ENCODE results near the gene KDM8.

KDM8 gene

DNA sequence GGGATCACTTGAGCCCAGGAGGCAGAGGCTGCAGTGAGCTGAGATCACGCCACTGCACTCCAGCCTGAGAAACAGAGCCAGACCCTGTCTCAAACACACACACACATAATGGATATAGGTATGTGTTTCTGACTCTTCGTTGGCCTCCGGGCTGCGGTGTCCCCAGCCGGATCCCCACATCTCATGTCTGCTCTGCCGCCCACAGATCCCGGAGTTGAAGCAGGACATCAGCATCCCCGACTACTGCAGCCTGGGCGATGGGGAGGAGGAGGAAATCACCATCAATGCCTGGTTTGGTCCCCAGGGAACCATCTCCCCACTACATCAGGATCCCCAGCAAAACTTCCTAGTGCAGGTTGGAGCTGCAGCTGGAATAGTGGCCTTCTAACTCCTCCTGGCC, 15.4 kb downstream of the KDM8 start:
- DNase-seq: no peak

DNA sequence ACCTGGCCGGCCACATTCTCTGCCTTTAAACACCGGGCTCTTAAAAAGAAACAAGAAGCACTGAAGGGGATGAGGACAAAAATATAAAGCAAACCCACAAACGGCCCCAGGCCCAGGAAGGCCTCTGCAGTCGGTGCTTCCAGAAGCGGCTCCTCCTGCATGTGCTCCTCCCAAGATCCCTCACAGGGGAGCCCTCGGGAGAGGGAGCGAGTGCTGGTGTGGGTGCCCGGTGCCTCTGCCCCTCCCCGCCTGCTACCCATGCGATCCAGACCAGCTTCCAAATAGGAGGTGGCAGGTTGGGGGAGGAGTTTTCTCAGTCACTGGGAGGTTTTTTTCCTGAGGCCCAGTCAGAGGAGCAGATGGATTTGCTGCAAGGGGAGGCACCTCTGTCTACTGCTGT, 15.8 kb downstream of the KDM8 start:
- no peak for DNase-seq

DNA sequence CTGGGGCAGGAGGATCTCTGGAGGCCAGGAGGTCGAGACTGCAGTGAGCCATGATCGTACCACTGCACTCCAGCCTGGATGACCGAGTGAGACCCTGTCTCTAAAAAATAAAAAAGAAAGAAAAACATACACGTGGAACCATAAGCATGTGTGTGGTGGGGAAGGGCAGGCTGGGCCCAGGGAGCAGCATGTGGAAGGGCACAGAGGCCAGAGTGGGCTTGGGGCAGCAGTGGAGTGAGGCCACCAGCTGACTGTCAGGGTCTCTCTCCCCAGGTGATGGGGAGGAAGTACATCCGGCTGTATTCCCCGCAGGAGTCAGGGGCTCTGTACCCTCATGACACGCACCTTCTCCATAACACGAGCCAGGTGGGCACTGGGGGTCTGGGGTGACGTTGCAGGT, 16.8 kb downstream of the KDM8 start:
- no peak for DNase-seq

DNA sequence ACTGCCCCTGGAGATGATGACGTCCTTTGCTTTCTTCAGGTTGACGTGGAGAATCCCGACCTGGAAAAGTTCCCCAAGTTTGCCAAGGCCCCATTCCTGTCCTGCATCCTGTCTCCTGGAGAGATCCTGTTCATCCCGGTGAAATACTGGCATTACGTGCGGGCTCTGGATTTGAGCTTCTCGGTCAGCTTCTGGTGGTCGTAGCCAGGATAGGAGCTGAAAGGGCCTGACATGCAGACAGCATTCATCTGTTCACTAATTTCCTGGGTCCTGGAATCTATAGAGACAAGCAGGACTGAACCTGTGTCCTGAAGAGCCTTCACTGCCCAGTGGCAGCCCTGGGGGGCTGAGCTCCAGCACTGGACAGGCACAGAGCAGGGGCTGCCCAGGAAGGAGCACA, 17.2 kb downstream of the KDM8 start:
- DNase-seq: no peak

DNA sequence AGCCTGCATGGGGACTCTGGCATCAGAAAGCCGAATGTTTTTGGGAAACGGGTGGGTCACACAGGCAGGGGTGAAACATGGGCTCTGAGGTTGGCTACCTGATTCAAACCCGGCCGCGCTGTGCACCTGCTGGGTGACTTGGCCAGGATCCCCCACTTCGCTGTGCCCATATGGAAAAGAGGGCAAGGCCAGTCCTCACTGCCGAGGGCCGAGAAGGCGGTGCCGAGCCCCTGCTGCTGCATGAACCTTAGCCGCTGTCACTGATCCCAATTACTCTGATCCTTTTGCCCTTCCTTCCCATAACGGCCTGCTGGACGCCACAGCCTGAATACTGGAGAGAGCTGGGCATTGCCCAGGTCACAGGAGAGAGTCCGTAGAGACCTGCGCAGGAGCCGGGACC, 17.7 kb downstream of the KDM8 start:
- no peak for DNase-seq

DNA sequence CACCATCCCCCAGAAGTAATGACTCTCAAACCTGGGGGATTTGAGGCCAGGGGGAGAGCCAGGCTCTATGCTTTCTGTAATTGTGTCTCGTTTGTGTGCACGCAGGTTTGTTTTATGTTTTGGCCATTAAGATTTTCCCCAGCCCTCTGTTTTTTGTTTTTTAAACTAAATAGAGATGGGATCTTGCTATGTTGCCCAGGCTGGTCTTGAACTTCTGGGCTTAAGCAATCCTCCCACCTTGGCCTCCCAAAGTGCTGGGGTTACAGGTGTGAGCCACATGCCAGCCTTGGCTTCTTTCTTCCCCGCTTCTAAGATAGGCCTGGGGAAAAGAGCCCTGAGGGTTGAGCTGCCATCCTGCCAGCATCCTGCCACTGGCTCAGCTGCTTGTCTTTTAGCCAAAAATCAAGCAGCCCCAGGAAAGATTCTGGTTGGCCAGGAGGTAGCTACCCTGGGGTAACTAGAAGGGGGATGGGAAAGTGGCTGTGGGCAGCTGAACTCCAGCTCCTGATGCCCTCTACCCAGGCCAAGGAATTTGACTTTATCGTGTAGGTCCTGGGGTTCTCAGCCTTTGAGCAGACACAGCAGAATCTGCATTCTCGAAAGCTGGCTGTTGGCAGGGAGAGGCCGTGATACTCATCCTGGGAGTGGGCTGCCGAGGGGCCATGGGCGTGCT, 18.4 kb downstream of the KDM8 start:
- no peak for DNase-seq

DNA sequence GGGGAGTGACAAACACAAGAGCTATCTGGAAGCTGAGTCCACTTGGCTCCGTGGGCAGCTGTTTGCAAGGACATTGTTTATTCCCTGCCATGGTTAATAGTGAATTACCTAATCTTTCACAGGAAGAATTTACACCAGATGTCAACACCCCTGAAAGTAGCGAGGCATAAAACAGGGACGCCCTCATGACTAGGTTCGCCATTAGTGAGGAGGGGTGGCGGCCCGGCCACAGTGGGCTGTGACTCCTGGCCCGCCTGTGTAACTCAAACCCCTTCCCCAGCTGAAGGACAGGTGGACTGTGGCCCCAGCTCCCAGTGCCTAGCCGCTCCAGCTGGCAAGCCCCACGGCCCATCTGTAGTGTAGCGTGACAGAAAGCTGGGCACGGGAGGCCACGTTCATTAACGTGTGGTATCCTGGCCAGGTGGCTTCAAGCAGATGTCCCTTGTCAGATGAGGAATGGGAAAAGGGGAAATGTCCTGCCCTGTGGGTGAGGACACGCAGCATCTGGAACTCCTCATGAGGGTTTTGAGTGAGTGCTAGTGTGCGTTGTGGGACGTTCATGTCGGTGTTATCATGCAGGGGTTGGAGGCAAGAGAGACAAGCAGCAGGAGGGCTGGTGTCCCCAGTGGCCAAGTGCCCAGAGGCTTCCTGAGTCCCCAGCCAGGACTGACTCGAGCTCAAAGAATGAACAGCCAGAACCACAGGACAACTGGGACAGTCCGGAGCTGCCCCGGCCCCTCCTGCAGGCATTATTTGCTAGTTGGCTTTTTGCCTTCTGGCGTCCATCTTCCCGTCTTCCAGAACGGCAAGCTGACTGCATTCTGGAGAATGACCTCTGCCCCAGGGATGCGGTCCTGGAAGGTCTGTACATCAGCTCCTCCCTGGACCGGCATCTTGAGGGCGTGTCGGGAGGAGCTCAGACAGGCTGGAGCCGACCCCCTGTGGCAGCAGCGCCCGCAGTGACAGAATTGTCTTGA, 19.2 kb downstream of the KDM8 start:
- DNase-seq: no peak

DNA sequence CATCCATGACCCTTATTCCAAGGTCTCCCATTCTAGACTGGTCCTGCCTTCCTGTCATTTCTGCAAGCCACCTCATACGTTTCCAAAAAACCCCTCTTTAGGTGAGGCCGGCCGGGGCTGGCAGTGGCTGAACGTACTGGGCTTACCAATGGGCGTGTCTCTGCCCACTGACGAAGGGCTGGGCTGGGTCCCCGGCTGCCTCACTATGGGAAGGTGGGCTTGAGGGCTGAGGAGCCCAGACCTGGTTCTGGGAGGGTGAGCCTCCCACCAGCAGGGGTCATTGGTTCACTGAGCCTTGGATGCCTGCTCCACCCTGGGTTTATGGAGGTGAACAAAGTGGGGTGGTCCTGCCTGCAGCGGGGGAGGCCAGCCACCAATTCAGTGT, 19.9 kb downstream of the KDM8 start:
- no peak for DNase-seq

DNA sequence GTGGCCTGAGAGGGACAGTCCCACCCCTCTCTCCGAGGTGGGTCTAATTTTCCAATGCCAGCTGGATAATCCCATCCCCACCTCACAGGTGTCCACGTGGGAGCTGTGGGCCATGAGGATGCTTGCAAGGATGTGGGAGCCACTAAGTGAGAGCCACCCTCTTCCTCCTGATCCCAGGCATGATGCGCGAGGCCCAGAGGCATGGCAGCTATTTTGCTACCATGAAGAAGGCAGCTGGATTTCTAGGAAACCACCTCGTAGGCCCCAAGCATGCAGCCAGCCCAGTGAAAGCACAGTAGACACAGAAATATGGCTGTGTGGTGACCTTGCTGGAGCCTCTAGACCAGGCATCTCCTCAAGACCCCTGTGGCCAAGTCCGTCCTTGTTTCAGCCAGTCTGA, 20.4 kb downstream of the KDM8 start:
- no peak for DNase-seq

DNA sequence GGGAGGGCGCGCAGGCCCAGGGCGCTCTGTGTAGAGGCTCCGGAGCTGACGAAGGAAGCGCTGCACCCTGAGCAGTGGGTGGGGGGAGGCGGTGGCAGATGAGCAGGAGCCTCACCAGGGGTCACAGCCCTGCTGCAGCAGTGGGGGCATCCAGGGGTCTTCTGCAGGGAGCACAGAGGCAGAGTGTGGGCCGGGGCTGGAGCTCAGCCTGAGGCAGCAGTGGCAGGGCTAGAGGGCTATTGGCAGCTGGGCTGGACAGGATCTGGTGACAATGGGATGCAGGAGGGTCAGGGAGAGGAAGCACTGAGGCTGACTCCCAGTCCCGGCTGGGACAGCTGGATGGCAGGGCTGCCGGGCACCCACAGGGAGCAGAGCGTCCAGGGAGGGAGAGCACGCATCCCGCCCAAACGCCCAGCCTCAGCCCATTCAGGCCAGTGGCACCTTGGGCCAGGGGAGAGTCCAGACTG, 21.0 kb downstream of the KDM8 start:
- DNase-seq: no peak

DNA sequence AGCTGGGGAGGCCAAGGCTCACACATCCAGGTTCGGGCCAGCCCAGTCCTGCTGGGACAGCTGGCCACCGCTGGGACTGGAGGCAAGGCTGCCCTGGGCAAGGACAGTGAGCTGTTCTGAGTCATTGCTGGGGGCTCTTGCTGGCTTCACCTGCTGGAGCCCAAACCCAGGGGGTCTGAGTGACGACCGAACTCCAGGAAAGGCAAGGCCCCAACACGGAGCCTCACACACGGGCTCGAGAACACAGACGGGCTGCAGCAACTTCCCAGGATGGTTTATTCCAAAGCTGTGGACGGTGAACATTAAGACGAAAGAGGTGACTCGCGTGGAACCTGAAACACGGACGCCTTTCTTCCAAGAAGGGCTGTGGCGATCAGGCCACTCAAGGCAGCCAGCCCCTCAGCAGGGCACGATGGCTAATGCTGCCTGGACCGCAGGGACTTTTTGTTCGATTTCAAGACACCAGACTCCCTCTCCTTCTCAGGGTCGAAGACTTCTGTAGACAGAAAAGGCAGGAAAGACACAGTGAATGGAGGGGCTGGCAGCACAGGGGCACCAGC, 21.5 kb downstream of the KDM8 start:
- no peak for DNase-seq

DNA sequence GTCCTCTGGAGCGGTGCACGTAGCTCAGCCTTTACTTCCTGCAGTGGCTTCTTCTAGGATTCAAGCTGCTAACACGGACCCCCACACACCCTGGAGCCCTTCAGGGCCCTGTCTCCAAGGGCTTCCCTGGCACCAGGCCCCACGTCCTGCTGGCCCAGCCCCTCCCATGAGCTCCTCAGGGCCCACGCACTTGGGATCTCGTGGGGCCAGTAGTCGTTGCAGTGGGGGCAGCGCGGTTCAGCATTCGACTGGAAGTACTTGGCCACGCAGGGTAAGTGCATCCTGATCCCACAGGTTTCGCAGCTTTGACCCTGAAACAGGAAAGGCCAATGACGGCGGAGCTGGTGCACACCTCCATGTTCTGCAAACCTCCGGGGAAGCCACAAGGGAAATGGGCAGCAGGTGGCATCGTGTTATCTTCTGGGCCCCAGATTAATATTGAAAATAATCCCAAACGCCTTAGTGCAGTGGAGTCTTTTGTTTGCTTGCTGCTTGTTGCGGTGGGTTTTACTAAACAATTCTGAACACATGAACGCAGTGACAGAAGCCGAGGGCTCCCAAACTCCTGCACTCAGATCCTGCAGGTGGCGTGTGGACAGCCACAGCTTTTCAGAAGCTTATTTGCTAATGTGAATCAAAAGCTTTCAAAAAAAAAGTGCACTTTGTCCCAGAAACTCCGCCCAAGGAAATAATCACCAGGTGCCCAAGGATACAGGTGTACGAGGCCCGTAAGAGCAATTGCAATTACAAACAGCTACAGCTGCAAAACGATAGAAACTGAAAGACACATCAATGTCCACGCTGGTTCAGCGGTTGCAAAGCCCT, 22.4 kb downstream of the KDM8 start:
- no peak for DNase-seq

DNA sequence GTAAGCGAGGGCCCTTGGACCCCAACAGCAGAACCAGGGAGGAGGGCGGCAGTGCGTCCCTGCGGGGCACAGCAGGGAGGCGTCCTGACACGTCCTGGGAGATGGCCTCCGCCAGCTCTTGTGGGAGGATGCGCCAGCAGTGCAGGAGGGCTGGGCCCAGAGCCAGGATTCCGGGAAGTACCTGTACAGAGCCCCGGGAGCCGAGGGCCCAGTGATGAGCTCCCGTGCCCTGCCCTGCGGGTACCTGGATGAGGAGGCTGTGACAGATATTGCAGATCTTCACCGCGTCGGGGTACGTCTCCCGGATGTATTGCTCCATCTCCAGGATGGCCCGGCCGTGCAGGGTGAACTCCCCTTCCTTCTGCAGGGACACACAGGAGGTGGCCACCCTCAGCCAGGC, 23.1 kb downstream of the KDM8 start:
- no peak for DNase-seq

DNA sequence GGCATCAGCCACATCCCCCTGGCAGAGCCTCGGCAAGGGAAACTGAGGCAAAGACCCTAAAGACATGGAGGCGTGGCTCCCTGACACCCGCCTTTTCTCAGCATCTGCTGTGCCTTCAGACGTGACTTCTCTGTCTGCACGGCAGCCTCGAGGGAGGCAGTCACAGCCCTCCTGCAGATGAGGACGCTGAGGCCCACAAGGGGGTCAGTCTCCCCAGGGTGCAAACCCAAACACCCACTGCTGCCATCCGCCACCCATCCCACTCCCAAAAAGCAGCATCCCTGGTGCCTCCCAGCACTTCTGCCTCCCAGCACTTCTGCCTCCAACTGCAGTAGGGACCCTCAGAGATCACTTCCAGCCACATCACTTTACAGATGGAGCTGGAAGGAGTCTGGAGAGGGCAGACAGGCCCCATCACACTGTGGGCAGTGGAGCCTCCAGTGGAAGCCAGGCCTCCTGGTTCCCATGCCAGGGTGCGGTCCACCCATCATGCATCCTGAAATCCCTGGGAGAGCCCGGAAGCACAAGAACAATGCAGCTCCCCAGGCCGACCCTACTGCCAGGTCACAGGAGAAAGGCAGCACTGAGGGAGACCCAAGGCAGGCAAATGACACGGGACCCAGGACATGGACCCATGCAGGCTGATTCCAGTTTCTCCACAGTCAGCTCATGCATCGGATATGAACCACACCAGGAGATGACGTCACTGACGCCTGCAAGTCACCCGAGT, 23.8 kb downstream of the KDM8 start:
- no peak for DNase-seq

DNA sequence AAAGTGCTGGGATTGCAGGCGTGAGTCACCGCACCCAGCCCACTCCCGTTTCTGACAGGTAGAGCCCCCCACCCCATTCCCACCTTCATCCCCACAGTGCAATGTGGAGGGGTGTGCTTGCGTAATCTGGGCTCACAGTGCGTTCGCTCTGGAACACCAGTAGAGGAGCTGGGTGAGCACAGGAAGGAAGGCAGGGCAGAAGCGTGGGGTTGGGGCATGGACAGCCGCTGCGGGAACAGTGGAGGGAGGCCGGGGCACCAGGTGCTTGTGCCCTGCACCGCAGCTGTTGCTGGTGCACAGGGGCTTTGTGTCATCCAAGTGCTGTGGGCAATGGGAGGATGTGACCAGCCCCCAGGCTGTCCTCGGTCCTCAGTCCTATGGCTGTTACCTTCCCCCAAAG, 24.7 kb downstream of the KDM8 start:
- DNase-seq: no peak

DNA sequence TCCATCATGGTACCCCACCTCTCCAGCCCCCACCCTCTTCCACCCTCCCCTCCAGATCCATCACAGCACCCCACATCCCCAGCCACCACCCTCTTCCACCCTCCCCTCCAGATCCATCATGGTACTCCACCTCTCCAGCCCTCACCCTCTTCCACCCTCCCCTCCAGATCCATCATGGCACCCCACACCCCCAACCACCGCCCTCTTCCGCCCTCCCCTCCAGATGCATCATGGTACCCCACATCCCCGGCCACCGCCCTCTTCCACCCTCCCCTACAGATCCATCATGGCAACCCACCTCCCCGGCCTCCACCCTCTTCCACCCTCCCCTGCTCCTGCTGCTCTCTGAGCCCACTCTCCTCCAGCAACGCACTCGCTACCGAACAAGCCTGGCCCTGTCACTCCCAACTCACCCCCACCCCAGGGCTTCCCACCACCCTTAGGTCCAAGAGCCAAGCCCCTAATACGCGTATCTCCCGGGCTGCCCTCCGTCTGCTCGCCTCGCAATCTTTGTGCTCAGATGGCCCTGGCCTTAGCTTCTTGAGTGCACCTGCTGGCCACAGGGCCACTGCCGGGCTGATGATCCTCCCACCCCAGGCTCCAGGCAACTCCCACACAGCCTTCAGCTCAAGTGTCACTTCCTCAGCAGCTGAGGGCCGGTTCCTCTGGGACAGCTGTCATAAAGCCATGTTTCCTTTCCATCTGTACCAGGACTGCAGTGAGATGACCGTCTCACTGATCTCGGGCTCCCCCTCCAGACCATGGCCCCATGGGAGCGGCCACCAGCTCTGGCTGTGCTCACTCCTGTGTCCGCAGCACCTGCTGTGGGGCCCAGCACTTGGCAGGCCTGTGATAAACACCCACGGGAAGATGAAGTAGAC, 25.5 kb downstream of the KDM8 start:
- peak; percentile 90 for DNase-seq

DNA sequence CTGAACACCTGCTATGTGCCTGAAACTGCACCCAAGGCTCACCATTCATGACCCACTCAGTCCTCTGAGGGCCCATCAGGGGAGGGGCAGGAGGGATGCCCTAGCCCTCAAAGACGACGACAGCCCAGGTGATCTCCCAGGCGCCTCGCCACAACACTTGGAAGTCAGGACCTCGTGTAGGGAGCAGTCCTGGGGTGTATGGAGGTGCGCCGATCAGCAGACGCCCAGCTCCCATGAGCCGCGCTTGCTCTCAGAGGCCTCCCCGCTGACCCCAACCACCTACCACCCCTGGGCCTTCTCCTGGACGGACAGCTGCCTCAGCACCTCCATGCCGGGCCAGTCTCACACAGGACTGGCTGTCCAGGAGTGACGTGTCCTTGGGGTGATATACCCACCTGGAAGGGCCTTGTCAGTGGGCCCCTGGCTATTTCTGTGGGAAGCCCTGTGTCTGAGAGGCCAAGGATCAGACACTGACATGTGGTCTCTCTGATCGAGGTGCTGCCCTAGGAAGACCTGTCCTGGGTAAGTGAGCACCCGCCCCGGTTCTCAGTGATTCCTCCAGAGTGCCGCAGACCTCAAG, 26.7 kb downstream of the KDM8 start:
- no peak for DNase-seq

DNA sequence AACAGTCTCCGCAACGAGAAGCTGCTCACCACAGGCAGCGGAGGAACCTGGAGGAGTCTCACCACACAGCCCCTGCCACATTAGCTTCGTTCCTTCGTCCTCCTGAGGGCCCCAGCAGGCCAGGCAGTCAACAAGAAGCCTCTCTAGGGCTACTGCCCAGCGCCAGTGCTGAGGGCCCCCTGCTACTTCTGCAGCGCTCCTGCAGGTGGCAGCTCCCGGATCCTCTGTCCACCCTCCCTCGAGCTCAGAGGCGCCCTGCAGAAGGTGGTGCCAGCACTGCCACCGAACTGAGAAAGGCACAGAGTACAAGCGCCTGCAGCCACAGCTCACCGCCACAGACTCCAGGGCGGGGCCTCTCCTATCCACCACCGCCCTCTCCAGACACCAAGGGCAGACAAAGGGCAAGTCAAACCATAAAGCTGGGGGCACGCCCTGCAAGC, 27.3 kb downstream of the KDM8 start:
- peak; percentile 87 for DNase-seq

DNA sequence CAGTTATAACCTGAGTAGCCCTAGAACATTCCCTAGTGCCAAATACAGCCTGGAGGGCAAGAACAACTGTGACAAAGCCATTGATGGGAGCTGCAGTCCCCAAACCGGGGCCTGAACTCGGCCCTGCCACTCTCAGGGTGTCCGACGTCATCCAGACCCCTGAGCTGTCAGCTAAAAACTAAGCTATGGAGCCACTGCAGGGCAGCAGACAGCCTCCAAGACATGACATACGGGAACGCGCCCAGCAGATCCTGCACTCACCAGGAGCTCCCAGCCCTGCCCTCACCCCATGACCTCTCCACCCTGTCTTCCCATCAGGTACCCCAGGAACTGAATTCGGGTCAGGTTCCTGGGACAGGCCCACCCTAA, 28.4 kb downstream of the KDM8 start:
- no peak for DNase-seq

DNA sequence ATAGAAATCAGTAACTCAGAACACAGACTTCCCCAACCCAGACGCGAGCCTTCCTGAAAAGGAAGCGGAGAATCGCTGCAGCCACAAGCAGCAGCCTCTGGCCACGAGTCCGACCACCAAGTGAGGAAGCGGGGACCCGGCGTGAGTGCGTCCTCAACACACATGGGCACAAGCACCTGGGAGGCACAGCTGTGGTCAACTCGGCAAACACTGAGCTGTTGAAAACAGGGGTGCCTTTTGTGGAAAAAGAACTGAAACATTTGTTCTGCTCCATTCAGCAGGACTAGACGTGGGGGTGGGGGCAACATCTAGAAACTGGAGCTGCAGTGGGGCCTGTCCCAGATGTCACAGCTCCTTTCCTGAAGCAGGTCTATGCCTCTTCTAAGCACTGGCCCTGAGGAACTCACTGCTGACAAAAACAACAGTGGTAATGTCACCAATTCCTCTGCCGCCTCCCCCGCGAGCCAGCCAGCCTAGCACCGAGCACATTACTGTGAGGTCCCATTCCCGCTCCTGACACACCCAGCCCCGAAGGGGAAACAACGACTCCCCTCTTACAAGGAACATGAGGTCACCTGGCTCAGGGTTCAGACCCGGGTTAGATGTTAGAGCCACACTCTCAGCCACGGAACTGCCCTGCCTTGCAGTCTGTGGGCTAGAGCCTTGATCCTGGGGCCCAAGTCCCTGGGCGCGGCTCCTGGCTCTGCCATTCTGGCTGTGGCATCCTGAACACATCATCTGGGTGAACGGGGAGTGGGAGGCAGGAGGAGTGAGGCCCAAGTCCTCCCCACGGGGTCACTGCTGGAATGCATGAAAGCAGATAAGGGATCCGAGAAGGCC, 29.0 kb downstream of the KDM8 start:
- DNase-seq: peak; percentile 13

Measured in GF-D8 (cell line).